Endothelial cell of umbilical vein (primary cell): ENCODE results near the gene ANKFN1. TPM values are rescaled to one million over a fixed set of nuclear protein-coding genes. Genes with fewer than 3 reads are reported as not detected.

Source experiments
- BruUV-seq: library from RNA; stranded (reverse); fragments of 400-500 nt; replicated peaks from 2 replicates; lab custom pipeline; 2021; lab: Mats Ljungman, UMichigan
- CTCF ChIA-PET: fragments of 300-600, 350-600 bp; sonication (Branson Sonifier 250); formaldehyde crosslinking; loops from one replicate; lab custom pipeline; 2021; ENCODE audit warnings: antibody characterized with exemption, inconsistent platforms; lab: Charles Lee
- POLR2A ChIA-PET: fragments of 300-600, 350-600 bp; sonication (Branson Sonifier 250); formaldehyde crosslinking; loops from one replicate; lab custom pipeline; 2021; ENCODE audit warnings: antibody characterized with exemption, inconsistent platforms; lab: Charles Lee
- DNase-seq: peaks from one replicate; pipeline ENCODE4 v3.0.0-alpha.2; 2011; ENCODE audit warnings: low read depth, low spot score
- FAIRE-seq: peaks from 2 replicates; lab custom pipeline; 2011; peaks lifted over from hg19 to GRCh38; lab: Jason Lieb, UNC
- H2AFZ ChIP-seq: 2 replicates; pipeline ENCODE4 v1.6.0; 2012; ENCODE audit warnings: low read depth, low read length, control low read depth, inconsistent platforms
- H3K27ac ChIP-seq: 2 replicates; pipeline ENCODE4 v1.5.1; 2011; ENCODE audit warnings: low read depth, mild to moderate bottlenecking, control low read depth, low read length, moderate library complexity; ENCODE audit not compliant: insufficient read depth
- H3K27me3 ChIP-seq, 2 experiments: 2 replicates each; pipeline versions ENCODE4 v1.6.0 to v1.6.1; 2011; ENCODE audit warnings: low read length in 2 of 2, mixed read lengths in 1 of 2; ENCODE audit not compliant: control insufficient read depth in 2 of 2, insufficient read depth in 2 of 2
- H3K36me3 ChIP-seq, 2 experiments: 2 replicates in 1 of 2; 3 replicates in 1 of 2; pipeline ENCODE4 v1.5.1; 2011; ENCODE audit warnings: low read length in 2 of 2, mild to moderate bottlenecking in 1 of 2, moderate library complexity in 1 of 2; ENCODE audit not compliant: control insufficient read depth in 2 of 2, insufficient read depth in 2 of 2; ENCODE audit errors: extremely low read depth in 1 of 2
- H3K4me1 ChIP-seq: 3 replicates; pipeline ENCODE4 v1.5.1; 2011; ENCODE audit warnings: mild to moderate bottlenecking, low read length; ENCODE audit not compliant: control insufficient read depth, insufficient read depth; ENCODE audit errors: extremely low read depth
- H3K4me2 ChIP-seq: 2 replicates; pipeline ENCODE4 v1.6.1; 2011; ENCODE audit warnings: low read length, control low read depth, mixed read lengths; ENCODE audit not compliant: insufficient read depth
- H3K4me3 ChIP-seq, 3 experiments: fragments of 200-600 bp in 1 of 3; sonication (generic), shearing (Covaris generic) in 1 of 3; replicated peaks in 1 of 3; 2 replicates each; pipeline ENCODE4 v1.5.1; 2011 to 2016; ENCODE audit warnings: control low read depth in 3 of 3, low read length in 3 of 3, mild to moderate bottlenecking in 2 of 3, inconsistent platforms in 1 of 3, low read depth in 1 of 3, moderate library complexity in 1 of 3; ENCODE audit not compliant: insufficient read depth in 1 of 3
- H3K79me2 ChIP-seq: 2 replicates; pipeline ENCODE4 v1.6.0; 2012; ENCODE audit warnings: low read length, inconsistent platforms; ENCODE audit not compliant: control insufficient read depth, insufficient read depth
- H3K9ac ChIP-seq: replicated peaks from 2 replicates; pipeline ENCODE3; 2011; ENCODE audit warnings: low read length, control low read depth; ENCODE audit not compliant: insufficient read depth; ENCODE audit errors: extremely low read depth
- H3K9me1 ChIP-seq: replicated peaks from 3 replicates; pipeline ENCODE4 v1.6.0; 2011; ENCODE audit warnings: mild to moderate bottlenecking, low read length; ENCODE audit not compliant: control insufficient read depth, insufficient read depth; ENCODE audit errors: extremely low read depth
- H3K9me3 ChIP-seq: replicated peaks from 2 replicates; pipeline ENCODE4 v1.5.1; 2012; ENCODE audit warnings: low read length, inconsistent platforms; ENCODE audit not compliant: control insufficient read depth, insufficient read depth
- H4K20me1 ChIP-seq: replicated peaks from 2 replicates; pipeline ENCODE3; 2011; ENCODE audit warnings: mild to moderate bottlenecking, low read length; ENCODE audit not compliant: control insufficient read depth, insufficient read depth; ENCODE audit errors: extremely low read depth
- CTCF ChIP-seq, 2 donors: IDR thresholded peaks; 1 replicate in 1 of 2; 2 replicates in 1 of 2; pipeline ENCODE4 v1.5.1; 2011; ENCODE audit warnings: low read length in 2 of 2, mild to moderate bottlenecking in 2 of 2, moderate library complexity in 2 of 2, control low read depth in 1 of 2, inconsistent platforms in 1 of 2, low read depth in 1 of 2; ENCODE audit not compliant: insufficient read depth in 1 of 2; ENCODE audit errors: extremely low read depth in 1 of 2
- EZH2 ChIP-seq: IDR thresholded peaks from 2 replicates; pipeline ENCODE4 v1.6.1; 2012; ENCODE audit warnings: borderline replicate concordance, low read depth, mild to moderate bottlenecking, moderate library complexity, low read length, inconsistent platforms; ENCODE audit not compliant: severe bottlenecking
- FOS ChIP-seq: IDR thresholded peaks from 2 replicates; pipeline ENCODE4 v1.6.1; 2011; ENCODE audit warnings: mild to moderate bottlenecking, low read length, moderate library complexity, borderline replicate concordance; ENCODE audit not compliant: insufficient read depth
- GATA2 ChIP-seq: IDR thresholded peaks from 2 replicates; pipeline ENCODE4 v1.7.0; 2011; ENCODE audit warnings: low read depth, mild to moderate bottlenecking, moderate library complexity, mixed read lengths, low read length; ENCODE audit not compliant: insufficient read length, insufficient read depth
- JUN ChIP-seq: IDR thresholded peaks from 2 replicates; pipeline ENCODE4 v1.6.1; 2011; ENCODE audit warnings: borderline replicate concordance, low read depth; ENCODE audit not compliant: insufficient read length, insufficient read depth
- MYC ChIP-seq: IDR thresholded peaks from one replicate; pipeline ENCODE4 v1.6.1; 2011; ENCODE audit warnings: mild to moderate bottlenecking, low read depth, low read length
- POLR2A ChIP-seq: IDR thresholded peaks from 2 replicates; pipeline ENCODE4 v1.6.1; 2012; ENCODE audit warnings: low read depth, mild to moderate bottlenecking, control low read depth, low read length
- POLR2AphosphoS5 ChIP-seq: IDR thresholded peaks from 2 replicates; pipeline ENCODE4 v1.6.1; 2012; ENCODE audit warnings: low read depth, mild to moderate bottlenecking, control low read depth, low read length, moderate library complexity; ENCODE audit not compliant: insufficient read depth
- dilution Hi-C: fragments of 300-500 bp; cut with MboI; formaldehyde crosslinking; loops from one replicate; pipeline ENCODE4 v1.15.0; 2019; ENCODE audit warnings: low sequenced_read_pairs; ENCODE audit not compliant: extremely low pct_ligation_motif_present
- intact Hi-C: fragments of 100-400 bp; cut with micrococcal nuclease; formaldehyde crosslinking; loops from one replicate; pipeline ENCODE4 v1.10.0; 2022
- polyA plus RNA-seq, 4 experiments: library from polyadenylated mRNA; depleted of rRNA in 3 of 4; stranded (reverse) in 3 of 4; unstranded in 1 of 4; fragments of >200 nt; gene quantifications; 2 replicates each; pipeline versions ENCODE4 v1.2.1 to v1.2.3, GENCODE V29; 2011 to 2012; ENCODE audit warnings: missing spikeins in 1 of 4
- total RNA-seq: library from RNA; stranded (reverse); gene quantifications from 2 replicates; pipeline ENCODE4 v1.2.3, GENCODE V29; 2021
- TF ChIP-seq, protein P1 (sequence below): IDR thresholded peaks from 2 replicates; pipeline ENCODE4 v1.6.1; 2011; ENCODE audit not compliant: insufficient read depth, insufficient read length

Gene ANKFN1
- total and polyA plus RNA-seq, 2 donors (not counting 3 experiments of a cell fraction or from before 2014, with no cell fraction given), result 0.15 TPM; not detected in 1

- DNase-seq, result no peak
- Histone ChIP-seq H2AFZ (no peak overlapping the region), H3K9me3 (no peaks in the 10 kb centered on the region), H3K79me2 (no peaks in the 10 kb centered on the region), H3K36me3 (no peaks in the 10 kb centered on the region), H3K9ac (no peak overlapping the region), H3K9me1 (no peaks in the 10 kb centered on the region), H3K27ac (no peak overlapping the region), H3K27me3 (peaks cover 0 to 2% of the 10 kb centered on the region in 2 experiments), H3K4me3 (no peak overlapping the region), H4K20me1 (no peaks in the 10 kb centered on the region), H3K4me1 (no peaks in the 10 kb centered on the region), H3K4me2 (no peak overlapping the region)
- FAIRE-seq, result no peak
- TF ChIP-seq FOS, result no peak
- TF ChIP-seq, protein P1, sequence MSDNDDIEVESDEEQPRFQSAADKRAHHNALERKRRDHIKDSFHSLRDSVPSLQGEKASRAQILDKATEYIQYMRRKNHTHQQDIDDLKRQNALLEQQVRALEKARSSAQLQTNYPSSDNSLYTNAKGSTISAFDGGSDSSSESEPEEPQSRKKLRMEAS, result no peak
- TF ChIP-seq EZH2, result no peak
- no peak for TF ChIP-seq CTCF (IDR thresholded peaks at IDR 0.05; ENCODE audit: extremely low read depth in 1 of 2, insufficient read depth in 1 of 2, low read depth in 1 of 2, low read length in 2 of 2)
- no peak for TF ChIP-seq GATA2
- no peak for TF ChIP-seq MYC
- TF ChIP-seq POLR2AphosphoS5, result no peak
- no peak for TF ChIP-seq JUN
- TF ChIP-seq POLR2A, result no peak
- BruUV-seq, result no TSS peak
- intact Hi-C loops, result loop anchor here (5.0 kb wide), 1 partner anchor 40 kb away; no protein-coding TSS in a partner anchor
- ChIA-PET POLR2A (no interaction called here), CTCF (no interaction called here)
- dilution Hi-C loops, result no loop called here
Measured at GRCh38 chr17:56142781-56143180, 10.5 kb upstream of the ANKFN1 start.
